ENCODE results near the gene GRK5.

DNA sequence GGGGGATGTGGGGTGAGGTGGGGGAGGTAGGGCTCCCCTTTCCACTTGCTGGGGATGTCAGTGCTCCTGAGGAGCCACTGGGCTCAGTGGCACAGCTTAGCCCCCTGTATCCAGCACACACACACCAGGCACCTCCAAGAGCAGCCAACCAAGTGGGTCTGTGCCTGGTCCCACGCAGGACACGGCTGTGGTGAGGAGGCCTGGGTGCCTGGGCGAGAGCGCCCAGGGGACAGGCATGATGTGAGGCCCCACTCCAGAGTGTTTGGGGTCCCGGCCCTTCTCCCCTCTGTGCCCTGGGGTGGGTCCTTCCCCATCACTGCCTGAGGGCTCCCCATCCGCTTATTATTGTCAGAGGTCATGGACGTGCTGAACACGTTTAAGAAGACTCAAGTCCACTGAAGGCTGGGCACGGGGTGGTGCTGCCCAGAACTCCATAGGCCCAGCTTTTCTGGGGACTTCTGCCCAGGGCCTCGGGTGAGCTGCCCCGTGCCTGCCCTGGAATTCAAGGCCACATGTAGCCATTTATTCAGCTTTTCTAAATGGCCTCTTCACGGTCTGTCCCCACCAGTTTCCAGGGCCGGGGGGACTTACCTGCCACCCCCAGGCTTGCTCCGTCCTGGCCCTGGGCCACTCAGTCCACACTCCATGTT lies 119.8 kb downstream of the GRK5 start:
- TF ChIP-seq, protein P1, sequence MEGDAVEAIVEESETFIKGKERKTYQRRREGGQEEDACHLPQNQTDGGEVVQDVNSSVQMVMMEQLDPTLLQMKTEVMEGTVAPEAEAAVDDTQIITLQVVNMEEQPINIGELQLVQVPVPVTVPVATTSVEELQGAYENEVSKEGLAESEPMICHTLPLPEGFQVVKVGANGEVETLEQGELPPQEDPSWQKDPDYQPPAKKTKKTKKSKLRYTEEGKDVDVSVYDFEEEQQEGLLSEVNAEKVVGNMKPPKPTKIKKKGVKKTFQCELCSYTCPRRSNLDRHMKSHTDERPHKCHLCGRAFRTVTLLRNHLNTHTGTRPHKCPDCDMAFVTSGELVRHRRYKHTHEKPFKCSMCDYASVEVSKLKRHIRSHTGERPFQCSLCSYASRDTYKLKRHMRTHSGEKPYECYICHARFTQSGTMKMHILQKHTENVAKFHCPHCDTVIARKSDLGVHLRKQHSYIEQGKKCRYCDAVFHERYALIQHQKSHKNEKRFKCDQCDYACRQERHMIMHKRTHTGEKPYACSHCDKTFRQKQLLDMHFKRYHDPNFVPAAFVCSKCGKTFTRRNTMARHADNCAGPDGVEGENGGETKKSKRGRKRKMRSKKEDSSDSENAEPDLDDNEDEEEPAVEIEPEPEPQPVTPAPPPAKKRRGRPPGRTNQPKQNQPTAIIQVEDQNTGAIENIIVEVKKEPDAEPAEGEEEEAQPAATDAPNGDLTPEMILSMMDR (IDR thresholded peaks at IDR 0.05) = no peak
- no peak for TF ChIP-seq POLR2A (IDR thresholded peaks at IDR 0.05)
